Dermis microvascular lymphatic vessel endothelial cell (primary cell): Measurements from ENCODE around the gene PRR5L. TPM values are rescaled to one million over a fixed set of nuclear protein-coding genes. Genes with fewer than 3 reads are reported as not detected.
A peak's percentile ranks its signal among the peaks of the same experiment; 100 is the strongest.
"Not testable (repeated sequence)": the region's sequence is repeated elsewhere in the genome, so short reads cannot be mapped to it uniquely, and the experiment has no call there.

Experiments
- DNase-seq, 2 donors: peaks; one replicate each; pipeline versions ENCODE4 v3.0.0 to v3.0.0-alpha.2; 2010; ENCODE audit warnings: low read depth in 2 of 2
- total RNA-seq: library from RNA; depleted of rRNA; stranded (reverse); fragments of >200 nt; gene quantifications from 2 replicates; pipeline ENCODE4 v1.2.1, GENCODE V29; 2014

Gene PRR5L
- total RNA-seq, 1 donor from 2014 or later: 5.4 TPM

- DNase-seq: no peak
Observed at GRCh38 chr11:36493332-36493731, 197.2 kb downstream of the PRR5L start.

DNA sequence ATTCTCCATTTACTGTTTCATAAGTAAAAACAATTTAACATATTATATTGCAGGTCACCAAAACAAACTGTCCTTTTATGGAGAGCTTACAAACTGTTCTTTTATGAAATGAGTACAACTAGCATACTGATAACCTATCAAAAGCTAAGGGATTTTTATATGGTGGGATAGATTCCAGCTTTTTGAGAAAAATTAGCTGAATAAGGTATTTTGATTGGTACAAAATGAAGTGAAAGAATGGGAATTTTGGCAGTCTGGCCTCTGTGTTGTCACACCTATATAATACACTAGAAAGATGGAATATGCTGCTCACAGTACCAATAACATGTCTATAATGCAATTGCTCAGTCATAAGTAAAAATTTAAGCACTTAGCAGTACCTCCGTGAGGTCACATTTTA is 202.6 kb downstream of the PRR5L start:
- no peak for DNase-seq

GRCh38 chr11:36499315-36499714 is 203.2 kb downstream of the PRR5L start:
- no peak for DNase-seq

DNA sequence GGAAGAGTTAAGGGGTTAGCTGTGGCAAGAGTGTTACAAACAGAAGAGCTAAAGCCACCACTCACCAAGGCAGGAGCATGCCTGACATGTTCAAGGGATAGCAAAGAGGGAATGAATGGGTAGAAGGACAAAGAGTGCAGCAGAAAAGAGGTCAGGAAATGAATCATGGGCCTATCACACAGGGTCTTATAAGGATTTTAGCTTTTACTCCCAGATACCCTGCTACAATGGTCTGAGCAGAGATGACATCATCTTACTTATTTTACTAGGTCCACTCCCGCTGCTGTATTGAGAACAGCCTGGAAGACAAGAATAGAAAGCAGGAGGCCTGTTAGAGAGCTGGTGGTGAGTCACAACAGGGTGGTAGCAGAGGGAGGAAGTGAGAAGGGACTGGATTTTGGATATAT is 204.2 kb downstream of the PRR5L start:
- peak in 1 of 2 donors; percentile 88 for DNase-seq

DNA sequence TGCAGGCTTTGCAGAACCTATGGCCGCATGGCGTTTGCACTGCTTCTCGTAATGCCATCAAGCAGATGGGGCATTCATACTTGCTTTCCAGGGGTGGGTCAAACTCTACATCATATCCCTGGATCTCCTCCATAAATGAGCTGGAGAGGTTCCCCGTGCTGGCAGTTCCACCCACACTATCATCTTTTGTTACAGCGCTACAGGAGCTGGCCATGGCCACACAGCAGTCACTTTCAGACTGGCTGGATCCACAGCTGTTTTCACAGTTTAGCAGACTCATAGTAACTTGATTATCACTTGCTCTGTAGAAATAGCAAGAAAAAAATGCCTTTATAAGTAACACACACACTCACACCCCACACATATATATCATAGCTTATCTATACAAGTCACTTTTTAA is 205.1 kb downstream of the PRR5L start:
- no peak for DNase-seq

DNA sequence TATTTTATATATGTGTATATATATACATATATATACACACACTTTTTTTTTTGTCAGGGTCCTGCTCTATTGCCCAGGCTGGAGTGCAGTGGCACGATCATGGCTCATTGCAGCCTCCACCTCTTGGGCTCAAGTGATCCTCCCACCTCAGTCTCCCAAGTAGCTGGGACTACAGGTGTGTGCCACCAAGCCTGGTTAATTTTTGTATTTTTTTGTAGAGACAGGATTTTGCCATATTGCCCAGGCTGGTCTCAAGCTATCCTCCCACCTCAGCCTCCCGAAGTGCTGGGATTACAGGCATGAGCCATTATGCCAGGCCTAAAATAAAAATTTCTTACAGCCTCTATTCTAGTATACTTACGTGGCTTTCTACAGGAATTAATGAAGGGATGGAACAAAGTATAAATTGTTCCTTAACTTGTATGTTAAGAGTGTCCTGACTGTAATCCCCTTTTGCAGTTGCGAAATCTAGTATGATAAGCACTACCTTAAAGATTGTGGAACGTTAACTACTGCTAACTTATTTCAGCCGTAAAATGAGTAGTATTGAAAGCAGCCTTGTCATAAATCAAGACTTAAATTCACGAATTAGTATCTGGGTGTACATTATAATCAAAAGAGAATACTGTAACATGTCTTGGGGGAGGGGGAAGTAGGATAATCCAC is 211.9 kb downstream of the PRR5L start:
- DNase-seq: no peak

- peak in 1 of 2 donors; percentile 4 for DNase-seq
Observed at GRCh38 chr11:36508743-36509142, 212.7 kb downstream of the PRR5L start.

GRCh38 chr11:36509201-36509639 is 213.1 kb downstream of the PRR5L start:
- DNase-seq: peak in 1 of 2 donors; percentile 70

DNA sequence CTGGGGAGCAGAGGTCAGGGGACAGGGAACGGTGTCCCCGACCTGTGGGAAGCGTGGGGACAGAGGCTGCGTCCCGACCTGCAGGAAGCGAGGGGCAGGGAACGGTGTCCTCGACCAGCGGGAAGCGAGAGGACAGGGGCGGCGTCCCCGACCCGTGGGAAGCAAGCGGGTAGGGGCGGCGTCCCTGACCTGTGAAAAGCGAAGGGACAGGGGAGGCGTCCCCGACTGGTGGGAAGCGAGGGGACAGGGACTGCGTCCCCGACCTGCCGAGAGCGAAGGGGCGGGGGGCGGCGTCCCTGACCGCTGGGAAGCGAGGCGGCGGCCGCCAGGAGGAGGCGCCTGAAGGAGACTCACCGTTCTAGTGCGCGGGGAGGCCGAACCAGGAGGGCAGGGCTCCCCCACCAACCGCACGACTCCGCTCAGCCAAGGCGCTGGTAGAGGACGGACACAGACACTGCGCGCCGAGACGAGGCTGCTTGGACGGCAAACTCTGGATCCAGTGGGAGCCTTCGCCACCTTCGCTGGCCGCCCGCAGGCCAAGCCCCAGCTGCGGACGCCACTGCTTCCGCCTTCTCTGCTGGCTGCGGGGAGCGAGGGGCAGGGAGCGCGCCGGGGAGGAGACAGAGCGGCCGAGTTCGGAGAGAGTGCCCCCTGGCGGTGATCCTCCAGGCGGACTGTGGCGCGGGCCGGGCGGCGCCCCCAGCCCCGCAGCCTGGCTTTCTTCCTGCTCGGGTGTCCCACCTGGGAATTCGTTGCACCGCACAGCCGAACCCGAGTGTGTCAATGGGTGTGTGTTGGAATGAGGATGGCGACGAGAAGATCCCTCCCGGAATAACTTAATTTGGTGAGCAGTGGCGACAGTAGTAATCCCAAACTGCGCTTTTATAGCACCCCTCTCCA is 213.9 kb downstream of the PRR5L start, which contains the start of gene TRAF6:
Gene TRAF6 (minus strand): TSS at position 579 of the 900 bp plus-strand sequence. CDS start 8,757 bp downstream, outside the sequence.
- peak; percentile 64 to 88 for DNase-seq

GRCh38 chr11:36510594-36510942 is 214.5 kb downstream of the PRR5L start:
- peak in 1 of 2 donors; percentile 9 for DNase-seq

DNA sequence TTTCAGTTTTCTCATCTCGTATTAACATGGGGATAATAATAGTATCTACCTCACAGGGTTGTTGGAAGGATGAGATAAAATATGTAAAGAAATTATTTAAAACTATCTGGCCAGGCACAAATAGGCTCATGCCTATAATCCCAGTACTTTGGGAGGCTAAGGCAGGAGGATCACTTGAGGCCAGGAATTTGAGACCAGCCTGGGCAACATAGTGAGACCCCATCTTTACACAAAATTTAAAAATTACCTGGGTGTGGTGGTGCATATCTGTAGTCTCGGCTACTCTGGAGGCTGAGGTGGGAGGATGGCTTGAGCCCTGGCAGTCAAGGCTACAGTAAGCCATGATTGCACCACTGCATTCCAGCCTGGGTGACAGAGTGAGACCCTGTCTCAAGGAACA is 215.0 kb downstream of the PRR5L start:
- not testable (repeated sequence) for DNase-seq

GRCh38 chr11:36512016-36512415 is 215.9 kb downstream of the PRR5L start:
- peak in 1 of 2 donors; percentile 23 for DNase-seq

- no peak for DNase-seq
Observed at GRCh38 chr11:36513965-36514364, 217.9 kb downstream of the PRR5L start.

Other genes starting within 250 kb of the PRR5L start
- 12.8 and 34.6 TPM in 2 replicates for gene COMMD9, start 6.9 kb upstream of the PRR5L start, total RNA-seq
- gene TRAF6, start 214.0 kb downstream of the PRR5L start, total RNA-seq: 7.1 and 9.7 TPM in 2 replicates